Measurements from ENCODE around the gene KIR3DL3. TPM values are rescaled to one million over a fixed set of nuclear protein-coding genes. Genes with fewer than 3 reads are reported as not detected.

The KIR3DL3 gene
- total and polyA plus RNA-seq, 9 of the 15 experiments (the other 6 are each of a cell fraction or from before 2014, with no cell fraction given), result 0.11 TPM; not detected in 8

DNA sequence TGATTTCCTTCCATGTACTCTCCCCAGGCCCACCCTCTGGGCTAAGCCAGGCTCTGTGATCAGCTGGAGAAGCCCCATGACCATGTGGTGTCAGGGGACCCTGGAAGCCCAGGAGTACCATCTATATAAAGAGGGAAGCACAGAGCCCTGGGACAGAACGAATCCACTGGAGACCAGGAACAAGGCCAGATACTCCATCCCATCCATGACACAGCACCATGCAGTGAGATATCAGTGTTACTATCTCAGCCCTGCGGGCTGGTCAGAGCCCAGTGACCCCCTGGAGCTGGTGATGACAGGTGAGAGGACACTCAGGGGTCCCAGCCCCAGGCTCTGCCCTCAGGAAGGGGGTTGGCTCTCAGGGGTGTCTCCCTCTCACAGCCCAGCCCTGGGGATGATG is 27.5 kb upstream of the KIR3DL3 start (continued):
- TF ChIP-seq, protein P1, sequence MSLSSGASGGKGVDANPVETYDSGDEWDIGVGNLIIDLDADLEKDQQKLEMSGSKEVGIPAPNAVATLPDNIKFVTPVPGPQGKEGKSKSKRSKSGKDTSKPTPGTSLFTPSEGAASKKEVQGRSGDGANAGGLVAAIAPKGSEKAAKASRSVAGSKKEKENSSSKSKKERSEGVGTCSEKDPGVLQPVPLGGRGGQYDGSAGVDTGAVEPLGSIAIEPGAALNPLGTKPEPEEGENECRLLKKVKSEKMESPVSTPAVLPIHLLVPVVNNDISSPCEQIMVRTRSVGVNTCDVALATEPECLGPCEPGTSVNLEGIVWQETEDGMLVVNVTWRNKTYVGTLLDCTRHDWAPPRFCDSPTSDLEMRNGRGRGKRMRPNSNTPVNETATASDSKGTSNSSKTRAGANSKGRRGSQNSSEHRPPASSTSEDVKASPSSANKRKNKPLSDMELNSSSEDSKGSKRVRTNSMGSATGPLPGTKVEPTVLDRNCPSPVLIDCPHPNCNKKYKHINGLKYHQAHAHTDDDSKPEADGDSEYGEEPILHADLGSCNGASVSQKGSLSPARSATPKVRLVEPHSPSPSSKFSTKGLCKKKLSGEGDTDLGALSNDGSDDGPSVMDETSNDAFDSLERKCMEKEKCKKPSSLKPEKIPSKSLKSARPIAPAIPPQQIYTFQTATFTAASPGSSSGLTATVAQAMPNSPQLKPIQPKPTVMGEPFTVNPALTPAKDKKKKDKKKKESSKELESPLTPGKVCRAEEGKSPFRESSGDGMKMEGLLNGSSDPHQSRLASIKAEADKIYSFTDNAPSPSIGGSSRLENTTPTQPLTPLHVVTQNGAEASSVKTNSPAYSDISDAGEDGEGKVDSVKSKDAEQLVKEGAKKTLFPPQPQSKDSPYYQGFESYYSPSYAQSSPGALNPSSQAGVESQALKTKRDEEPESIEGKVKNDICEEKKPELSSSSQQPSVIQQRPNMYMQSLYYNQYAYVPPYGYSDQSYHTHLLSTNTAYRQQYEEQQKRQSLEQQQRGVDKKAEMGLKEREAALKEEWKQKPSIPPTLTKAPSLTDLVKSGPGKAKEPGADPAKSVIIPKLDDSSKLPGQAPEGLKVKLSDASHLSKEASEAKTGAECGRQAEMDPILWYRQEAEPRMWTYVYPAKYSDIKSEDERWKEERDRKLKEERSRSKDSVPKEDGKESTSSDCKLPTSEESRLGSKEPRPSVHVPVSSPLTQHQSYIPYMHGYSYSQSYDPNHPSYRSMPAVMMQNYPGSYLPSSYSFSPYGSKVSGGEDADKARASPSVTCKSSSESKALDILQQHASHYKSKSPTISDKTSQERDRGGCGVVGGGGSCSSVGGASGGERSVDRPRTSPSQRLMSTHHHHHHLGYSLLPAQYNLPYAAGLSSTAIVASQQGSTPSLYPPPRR (CRISPR knock-in tag; IDR thresholded peaks at IDR 0.05; ENCODE audit: borderline replicate concordance), result no peak
- peak; percentile 21; the same call in 1 of the 2 replicates for TF ChIP-seq NCOR1 (IDR thresholded peaks at IDR 0.05)
- no peak for TF ChIP-seq FOXJ2 (tag; IDR thresholded peaks at IDR 0.05)
- TF ChIP-seq RCOR1 (IDR thresholded peaks at IDR 0.05; ENCODE audit: borderline replicate concordance in 1 of 2, low read depth in 2 of 2, low read length in 2 of 2), result peak in 1 of 2 experiments; percentile 34; a peak in 1 of 4 replicates
- no peak for TF ChIP-seq ZNF780A (CRISPR knock-in tag; IDR thresholded peaks at IDR 0.05)
- no peak for TF ChIP-seq TOE1 (IDR thresholded peaks at IDR 0.05; ENCODE audit: borderline replicate concordance)
- no peak for TF ChIP-seq TOE1 (CRISPR knock-in tag; IDR thresholded peaks at IDR 0.05; ENCODE audit: borderline replicate concordance, low read depth)
- TF ChIP-seq BRD4 (IDR thresholded peaks at IDR 0.05), result no peak
- no peak for TF ChIP-seq ELK1 (CRISPR knock-in tag; IDR thresholded peaks at IDR 0.05)
- TF ChIP-seq RHOXF2B (CRISPR knock-in tag; conservative IDR thresholded peaks at IDR 0.05), result no peak
- TF ChIP-seq ARID3B (CRISPR knock-in tag; IDR thresholded peaks at IDR 0.05; ENCODE audit: borderline replicate concordance), result no peak
- TF ChIP-seq DEAF1 (CRISPR knock-in tag; IDR thresholded peaks at IDR 0.05), result no peak
- TF ChIP-seq, protein P2, sequence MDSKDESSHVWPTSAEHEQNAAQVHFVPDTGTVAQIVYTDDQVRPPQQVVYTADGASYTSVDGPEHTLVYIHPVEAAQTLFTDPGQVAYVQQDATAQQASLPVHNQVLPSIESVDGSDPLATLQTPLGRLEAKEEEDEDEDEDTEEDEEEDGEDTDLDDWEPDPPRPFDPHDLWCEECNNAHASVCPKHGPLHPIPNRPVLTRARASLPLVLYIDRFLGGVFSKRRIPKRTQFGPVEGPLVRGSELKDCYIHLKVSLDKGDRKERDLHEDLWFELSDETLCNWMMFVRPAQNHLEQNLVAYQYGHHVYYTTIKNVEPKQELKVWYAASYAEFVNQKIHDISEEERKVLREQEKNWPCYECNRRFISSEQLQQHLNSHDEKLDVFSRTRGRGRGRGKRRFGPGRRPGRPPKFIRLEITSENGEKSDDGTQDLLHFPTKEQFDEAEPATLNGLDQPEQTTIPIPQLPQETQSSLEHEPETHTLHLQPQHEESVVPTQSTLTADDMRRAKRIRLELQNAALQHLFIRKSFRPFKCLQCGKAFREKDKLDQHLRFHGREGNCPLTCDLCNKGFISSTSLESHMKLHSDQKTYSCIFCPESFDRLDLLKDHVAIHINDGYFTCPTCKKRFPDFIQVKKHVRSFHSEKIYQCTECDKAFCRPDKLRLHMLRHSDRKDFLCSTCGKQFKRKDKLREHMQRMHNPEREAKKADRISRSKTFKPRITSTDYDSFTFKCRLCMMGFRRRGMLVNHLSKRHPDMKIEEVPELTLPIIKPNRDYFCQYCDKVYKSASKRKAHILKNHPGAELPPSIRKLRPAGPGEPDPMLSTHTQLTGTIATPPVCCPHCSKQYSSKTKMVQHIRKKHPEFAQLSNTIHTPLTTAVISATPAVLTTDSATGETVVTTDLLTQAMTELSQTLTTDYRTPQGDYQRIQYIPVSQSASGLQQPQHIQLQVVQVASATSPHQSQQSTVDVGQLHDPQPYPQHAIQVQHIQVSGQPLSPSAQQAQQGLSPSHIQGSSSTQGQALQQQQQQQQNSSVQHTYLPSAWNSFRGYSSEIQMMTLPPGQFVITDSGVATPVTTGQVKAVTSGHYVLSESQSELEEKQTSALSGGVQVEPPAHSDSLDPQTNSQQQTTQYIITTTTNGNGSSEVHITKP (IDR thresholded peaks at IDR 0.05; ENCODE audit: partially characterized antibody), result no peak
- no peak for TF ChIP-seq HEY1 (CRISPR knock-in tag; IDR thresholded peaks at IDR 0.05; ENCODE audit: borderline replicate concordance)
- TF ChIP-seq NFE2 (IDR thresholded peaks at IDR 0.05; ENCODE audit: low read depth), result peak; percentile 80
- TF ChIP-seq ZNF561 (CRISPR knock-in tag; conservative IDR thresholded peaks at IDR 0.05), result no peak
